Measurements from ENCODE around the gene C1QL1.

The C1QL1 gene

DNA sequence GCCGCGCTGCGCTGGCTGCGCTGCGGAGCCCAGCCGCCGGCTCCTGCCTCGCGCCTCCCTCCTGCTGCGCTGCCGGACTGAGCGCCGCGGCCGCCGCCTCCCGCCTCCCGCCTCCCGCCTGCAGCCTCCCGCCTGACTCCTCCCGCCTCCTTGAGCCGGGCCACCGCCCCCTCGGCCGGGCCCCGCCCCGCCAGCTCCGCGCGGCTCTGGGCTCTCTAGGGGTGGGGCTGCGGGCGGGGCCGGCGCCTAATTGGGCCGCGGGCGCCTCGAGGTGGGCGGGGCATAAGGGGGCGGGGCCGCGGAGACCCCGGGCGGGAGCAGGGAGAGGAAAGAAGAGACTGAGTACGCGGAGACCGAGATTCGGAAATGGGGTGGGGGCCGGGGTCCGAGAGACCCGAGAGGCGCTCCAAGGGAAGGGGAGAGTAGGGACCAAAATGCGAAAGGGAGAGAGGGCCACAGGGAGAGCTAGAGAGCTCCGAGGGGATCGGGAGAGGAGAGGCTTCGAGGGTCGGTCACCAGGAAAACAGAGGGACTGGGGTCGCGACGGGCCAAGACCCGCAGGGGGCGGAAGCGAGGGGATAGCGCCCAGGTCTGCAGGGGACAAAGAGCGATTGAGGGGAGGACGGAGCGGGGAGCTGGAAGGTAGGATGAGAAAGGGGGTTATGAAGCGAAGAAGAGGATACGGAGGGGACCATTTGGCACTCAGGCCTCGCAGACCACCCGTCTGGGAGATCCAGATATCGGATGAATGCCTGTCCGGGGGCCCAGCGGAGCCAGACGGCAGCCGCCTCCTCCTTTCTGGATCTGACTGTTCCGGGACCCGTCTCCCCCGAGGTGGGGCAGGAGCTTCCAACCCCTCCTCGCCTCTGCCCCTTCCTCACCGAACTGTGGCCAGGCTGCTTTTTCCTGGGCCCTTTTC lies at the start of gene C1QL1:
Gene C1QL1 (minus strand): TSS at position 79 of the 919 bp plus-strand sequence. CDS start 255 bp downstream, outside the sequence.
- DNase-seq = peak; percentile 95

DNA sequence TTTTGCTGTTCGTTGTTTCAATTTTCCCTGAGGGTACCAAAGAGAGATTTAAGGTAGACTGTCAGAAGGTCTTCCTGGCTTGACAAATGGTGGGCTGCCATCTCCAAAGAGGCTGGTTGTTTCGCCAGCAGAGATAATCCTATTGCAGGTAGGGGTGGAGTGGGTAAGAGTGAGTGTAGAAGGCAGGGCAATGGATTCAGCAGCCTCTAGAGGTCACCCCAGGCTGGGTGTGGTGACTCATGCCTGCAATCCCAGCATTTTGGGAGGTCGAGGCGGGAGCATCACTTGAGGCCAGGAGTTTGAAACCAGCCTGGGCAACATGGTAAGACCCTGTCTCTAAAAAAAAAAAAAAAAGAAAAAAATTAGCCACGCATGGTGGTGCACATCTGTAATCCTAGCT lies 48.7 kb upstream of the C1QL1 start:
- no peak for DNase-seq

DNA sequence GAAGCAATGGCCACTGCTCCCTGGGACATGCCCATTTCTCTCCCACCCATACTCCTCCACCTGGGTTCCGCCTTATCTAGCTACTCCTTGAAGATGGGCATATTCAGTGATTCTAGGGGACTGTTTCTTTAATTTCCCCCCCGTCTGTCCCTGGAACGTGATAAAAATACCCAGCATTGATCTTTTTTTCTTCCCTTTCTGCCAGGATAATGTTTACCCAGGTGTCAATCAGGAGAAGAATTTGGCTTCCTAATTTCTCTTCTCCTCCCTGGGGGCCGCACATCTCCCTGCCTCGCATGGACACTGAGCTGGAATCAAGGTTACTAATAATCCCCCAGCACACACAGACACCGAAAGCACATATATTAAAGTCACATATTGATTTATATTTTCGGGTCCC lies 48.1 kb upstream of the C1QL1 start:
- DNase-seq = no peak

DNA sequence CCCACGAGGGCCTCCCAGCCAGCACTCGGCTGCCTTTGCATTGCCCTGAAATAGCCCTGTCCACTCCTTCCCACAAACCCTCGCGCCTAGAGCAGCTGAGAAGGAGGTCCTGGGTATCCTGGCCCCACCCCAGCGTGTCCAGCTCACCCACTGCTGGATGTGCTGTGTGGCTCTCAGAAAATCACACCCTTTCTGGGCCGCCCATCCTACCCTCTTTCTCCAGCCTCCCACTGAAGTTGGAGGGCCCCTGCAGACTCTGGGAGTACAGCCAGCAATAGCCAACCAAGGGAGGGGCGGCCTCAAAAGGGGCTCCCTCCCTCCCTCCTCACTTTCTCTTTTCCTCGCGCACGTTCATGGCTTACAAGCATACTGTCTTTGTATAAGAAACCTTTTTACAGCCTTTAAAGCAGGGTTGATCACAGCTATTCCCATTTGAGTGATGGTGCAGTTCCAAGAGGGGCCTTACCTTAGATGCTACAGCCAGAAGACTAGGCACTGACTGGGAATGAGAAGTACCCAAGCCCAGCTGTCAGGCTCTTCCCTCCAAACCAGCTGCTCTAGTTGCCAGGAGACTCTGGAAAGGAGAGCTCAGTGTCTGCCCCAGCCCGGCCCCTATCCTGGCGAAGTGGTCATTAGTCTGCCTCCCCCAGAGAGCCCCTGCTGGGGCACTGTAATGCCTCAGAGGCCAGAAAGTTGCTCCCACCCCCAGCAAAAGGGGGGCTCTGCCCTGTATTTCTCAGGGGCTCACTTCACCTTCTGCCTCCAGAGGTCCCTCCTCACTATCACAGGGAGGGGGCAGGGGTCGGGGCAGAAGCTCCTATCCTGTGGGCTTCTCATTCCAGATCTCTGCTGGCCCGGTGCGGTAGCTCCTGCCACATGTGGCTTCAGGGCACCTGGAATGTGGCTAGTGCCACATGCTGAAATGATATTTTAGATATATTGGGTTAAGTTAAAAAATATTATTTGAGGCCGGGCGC lies 45.2 kb upstream of the C1QL1 start:
- DNase-seq = peak; percentile 72

DNA sequence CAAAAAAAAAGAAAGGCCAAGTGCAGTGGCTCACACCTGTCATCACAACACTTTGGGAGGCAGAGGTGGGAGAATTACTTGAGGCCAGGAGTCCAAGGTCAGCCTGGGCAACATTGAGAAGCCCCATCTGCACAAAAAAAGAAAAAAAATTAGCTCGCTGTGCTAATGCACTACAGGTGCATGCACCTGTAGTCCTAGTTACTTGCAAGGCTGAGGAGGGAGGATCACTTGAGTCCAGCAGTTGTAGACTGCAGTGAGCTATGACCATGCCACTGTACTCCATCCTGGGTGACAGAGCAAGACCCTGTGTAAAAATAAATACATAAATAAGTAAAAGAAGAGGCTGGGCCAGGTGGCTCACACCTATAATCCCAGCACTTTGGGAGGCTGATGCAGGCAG lies 43.7 kb upstream of the C1QL1 start:
- no peak for DNase-seq

DNA sequence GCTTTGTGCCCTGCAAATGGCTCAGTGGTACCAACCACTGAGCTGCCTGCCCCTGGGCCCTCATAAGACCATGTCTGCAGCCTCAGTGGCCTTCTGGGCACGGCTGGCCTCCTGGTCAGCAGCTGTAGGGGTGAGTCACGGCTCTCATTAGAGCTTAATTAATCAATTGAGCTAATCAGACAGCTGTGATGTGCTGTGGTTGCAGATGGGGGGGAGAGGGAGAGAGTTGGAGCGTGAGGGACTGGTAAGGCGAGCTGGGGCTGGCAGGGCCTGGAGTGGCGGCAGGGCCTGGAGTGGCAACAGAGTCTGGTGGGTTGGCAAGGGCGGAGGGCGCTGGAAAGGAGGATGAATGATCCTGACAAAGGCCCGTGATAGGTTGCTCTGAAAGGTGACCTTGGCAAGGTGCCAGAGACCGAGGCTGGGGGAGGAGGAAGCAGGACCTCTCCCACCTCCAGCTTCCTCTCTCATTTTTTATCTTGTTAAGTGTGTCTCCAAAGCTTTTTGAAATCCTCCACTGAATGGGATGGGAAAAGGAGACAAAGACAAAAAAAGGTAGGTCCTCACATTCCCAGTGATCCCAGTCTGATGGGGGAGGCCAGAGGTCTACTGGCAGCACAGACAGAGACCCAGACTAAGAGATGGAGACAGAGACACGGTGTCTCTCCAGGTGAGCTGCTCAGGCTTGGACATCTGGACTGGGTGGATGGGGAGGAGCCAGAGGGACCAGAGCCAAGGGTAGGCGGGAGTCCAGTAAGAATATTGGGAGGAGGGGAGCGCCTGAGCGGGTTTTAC lies 41.8 kb upstream of the C1QL1 start:
- DNase-seq = no peak

DNA sequence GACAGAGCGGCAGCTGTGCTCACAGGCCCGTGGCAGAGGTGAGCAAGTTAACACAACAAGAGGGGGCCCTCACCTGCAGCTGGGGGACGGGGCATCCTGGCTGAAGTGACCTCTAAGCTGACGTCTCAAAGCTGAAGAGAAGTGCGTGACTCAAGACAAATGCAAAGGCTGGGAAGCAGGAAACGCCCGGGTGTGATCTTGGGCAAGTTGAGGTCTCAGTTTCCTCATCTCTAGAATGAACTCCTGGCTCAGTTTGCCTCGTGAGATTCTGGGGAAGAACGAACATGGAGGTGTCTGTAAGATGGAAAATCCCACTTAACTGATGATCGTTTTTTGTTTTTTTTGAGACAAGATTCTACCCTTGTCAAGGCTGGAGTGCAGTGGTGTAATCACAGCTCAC lies 40.1 kb upstream of the C1QL1 start:
- DNase-seq = no peak

DNA sequence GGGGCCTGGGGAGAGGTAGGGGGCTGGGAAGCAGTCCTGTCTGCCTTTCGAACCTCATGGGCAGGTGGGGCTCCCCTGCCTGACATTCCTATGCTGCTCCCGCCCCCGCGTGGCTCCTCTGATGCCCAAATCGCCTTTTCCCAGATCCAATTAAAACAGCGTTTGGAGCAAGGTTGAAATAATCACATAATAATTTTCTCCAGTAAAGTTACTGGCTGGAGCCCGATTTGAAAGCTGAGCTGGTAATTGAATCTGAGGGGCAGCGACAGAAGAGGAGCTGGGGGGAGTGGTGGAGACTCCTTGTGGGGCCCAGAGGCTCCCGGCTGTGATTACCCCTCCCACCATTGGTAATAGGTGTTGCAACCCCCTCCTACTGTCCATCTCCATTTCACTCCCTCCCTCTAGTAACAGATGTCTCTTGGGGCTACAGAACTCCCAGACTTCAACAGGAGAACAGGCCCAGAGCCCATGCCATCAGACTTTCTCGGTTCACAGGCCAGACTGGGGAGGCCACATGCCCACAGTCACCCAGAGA lies 38.9 kb upstream of the C1QL1 start:
- DNase-seq = no peak

DNA sequence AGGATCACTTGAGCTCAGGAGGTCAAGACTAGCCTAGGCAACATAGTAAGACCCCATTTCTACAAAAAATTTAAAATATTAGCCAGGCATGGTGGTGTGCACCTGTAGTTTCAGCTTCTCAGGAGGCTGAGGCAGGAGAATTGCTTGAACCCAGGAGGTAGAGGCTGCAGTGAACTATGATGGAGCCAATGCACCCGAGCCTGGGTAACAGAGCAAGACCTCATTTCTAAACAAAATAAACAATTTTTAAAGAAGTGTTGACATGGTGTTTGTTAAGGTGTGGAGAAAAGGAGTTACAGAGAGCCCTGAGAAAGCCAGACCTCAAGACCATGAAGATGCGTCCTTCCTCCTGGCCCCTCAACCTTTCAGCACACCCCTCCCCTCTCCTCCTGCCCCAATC lies 37.6 kb upstream of the C1QL1 start:
- no peak for DNase-seq

DNA sequence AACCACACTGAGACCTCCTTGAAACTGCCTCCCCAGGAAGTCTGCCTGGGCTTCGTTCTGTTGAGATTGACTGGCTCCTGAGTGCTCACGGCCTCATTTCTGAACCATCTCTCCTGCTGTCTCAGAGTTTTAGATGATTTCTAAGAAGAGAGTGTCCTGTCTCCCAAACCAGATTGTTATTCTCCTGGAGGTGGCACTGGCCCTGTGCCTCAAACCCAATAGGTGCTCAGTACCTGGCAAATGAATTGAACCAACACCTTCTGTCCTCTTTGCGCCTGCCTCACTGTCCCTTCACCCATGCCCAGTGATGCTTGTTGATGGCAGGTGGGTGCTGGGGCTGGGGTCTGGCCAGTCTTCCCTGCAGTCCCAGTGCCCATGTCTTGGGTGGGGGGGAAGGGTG lies 36.3 kb upstream of the C1QL1 start:
- no peak for DNase-seq

DNA sequence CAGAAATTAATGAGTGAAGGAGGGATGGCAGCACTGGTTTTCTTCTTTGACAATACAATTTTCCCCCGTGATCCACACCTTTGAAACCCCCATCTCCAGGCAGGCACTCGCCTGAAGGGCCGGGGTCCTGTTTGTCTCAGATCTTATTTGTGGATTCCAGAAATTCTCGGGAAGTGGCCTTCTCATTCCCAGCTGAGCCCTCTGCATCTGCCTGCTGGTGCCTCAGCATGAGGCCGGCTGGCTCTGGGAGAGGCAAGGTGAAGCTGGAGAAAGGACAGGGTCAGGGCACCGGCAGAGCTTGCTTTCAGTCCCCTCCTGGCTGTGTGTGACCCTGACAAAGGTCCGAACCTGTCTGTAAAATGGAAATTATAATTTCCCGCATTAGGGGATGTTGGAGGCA lies 35.8 kb upstream of the C1QL1 start:
- no peak for DNase-seq

GRCh38 chr17:45001310-45001709 lies 33.2 kb upstream of the C1QL1 start:
- no peak for DNase-seq

DNA sequence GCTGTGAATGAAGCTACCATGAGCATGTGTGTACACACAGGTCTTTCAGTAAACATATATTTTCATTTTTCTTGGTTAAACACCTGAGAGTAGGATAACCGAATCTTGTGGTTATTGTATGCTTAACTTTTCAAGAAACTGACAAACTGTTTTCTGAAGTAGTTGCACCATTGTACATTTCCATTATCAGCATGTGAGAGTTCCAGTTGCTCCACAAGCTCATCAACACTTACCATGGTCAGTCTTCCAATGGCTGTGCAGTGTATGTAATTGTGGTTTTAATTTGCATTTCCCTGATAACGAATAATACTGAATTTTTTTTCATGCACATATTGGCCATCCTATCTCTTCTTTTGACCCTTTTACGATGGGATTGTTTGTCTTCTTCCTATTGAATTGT lies 31.3 kb upstream of the C1QL1 start:
- no peak for DNase-seq

DNA sequence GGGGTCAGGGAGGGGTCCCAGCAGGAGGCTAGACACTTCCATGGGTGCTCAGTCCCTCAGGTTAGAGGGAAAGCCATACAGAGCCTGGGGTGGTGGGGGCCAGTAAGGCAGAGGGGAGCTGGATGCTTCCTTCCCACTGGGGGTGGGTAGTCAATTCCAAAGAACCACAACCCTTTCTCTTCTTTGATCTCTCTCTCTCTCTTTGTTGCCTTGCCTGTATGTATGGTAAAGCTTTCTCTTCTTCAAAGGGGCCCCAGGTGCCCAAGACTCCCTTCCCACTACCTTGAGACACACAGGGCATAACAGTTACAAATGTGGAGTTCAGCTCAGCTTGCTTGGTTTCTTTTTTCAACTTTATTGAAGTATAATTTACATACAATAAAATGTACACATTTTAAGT lies 30.5 kb upstream of the C1QL1 start:
- no peak for DNase-seq

- DNase-seq = no peak
These were observed 29.8 kb upstream of the C1QL1 start for GRCh38 chr17:44997733-44998520.

GRCh38 chr17:44996304-44996703 lies 28.2 kb upstream of the C1QL1 start:
- no peak for DNase-seq

GRCh38 chr17:44995436-44996001 lies 27.4 kb upstream of the C1QL1 start:
- DNase-seq = no peak

DNA sequence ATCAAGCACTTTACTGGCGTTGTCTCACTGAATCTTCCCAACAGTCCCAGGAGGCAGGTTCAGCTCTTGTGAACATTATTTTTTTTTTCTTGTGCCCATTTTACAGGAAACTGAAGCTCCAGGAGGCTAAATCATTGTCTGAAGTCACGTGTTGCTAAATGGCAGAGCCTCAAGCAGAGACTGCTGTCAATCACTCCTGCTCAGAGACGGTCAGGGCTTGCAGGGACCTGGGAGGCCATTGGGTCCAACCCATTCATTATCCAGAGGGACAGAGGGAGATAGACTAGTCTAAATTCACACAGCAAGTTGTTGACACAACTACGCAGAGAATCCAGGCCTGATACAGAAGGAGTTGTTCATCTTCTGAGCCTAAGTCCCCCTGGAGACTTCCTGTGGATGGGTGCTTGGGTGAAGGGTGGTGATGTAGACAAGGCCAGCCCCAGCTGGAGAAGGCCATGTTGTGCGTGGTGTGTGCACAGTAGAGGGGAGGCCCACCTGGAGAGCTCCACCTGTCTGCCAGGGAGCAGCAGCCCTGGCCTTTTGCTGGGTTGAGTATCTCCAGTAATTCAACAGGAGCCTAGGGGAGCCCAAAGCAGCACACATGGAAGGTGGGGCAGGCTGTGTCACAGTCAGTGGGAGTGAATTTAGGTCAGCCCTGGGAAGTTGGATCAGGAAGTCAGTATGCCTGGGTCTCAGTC lies 24.3 kb upstream of the C1QL1 start:
- DNase-seq = no peak

- no peak for DNase-seq
These were observed 22.9 kb upstream of the C1QL1 start for GRCh38 chr17:44990994-44991393.

DNA sequence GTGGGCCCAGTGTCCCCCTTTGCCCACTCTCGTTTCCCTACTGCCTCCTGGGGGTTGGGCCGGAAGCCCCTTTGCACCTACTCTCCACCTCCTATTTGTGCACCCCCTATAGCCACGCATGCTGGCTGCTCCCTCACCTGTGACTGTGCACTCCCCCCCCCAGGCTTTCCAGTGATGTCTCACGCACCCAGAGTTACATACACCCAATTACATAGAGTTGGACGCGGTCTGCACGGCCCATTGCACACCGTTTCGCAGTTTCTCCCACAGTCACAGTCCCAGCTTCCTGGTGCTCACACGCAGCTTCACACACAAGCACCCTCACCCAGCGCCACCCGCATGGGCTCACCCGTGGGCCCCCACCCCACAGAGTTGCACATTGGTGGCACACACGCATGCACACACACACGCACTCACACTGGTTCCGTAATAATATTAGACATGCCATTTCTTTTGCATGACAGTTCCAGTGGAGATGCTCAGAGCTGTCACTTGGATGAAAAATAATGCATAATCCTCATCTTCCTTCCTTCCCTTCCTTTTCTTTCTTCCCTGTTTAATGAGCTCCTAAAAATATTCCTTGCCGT lies 21.5 kb upstream of the C1QL1 start:
- no peak for DNase-seq
